Thyroid gland (tissue), 4 donors: ENCODE results near the gene FKBP5. TPM values are rescaled to one million over a fixed set of nuclear protein-coding genes. Genes with fewer than 3 reads are reported as not detected.

Experiments used
- DNase-seq, 2 donors: peaks; one replicate each; pipeline ENCODE4 v3.0.0-alpha.2; 2019
- H3K27ac ChIP-seq, 3 donors: fragments of 200-600 bp; sonication (generic); 1 replicate in 2 of 3; 2 replicates in 1 of 3; pipeline ENCODE4 v1.5.1; 2016 to 2019; ENCODE audit warnings: mild to moderate bottlenecking in 1 of 3, moderate library complexity in 1 of 3
- H3K27me3 ChIP-seq: fragments of 200-600 bp; sonication (generic); one replicate; pipeline ENCODE4 v1.5.1; 2019
- H3K36me3 ChIP-seq, 2 donors: fragments of 200-600 bp; sonication (generic); one replicate each; pipeline ENCODE4 v1.5.1; 2016 to 2019
- H3K4me1 ChIP-seq, 2 donors: fragments of 200-600 bp; sonication (generic); one replicate each; pipeline ENCODE4 v1.5.1; 2017 to 2019
- H3K4me3 ChIP-seq, 3 donors: fragments of 200-600 bp; sonication (generic); replicated peaks in 1 of 3; 1 replicate in 2 of 3; 2 replicates in 1 of 3; pipeline ENCODE4 v1.5.1; 2016; ENCODE audit warnings: mild to moderate bottlenecking in 1 of 3
- H3K9me3 ChIP-seq: fragments of 200-600 bp; sonication (generic); one replicate; pipeline ENCODE4 v1.5.1; 2017
- CTCF ChIP-seq, 6 experiments: fragments of 200-600 bp in 3 of 6; fragments of 450-650 bp in 3 of 6; sonication (generic) in 3 of 6; IDR thresholded peaks; one replicate each; pipeline ENCODE4 v1.5.1; 2016 to 2019; ENCODE audit warnings: antibody characterized with exemption in 6 of 6, mild to moderate bottlenecking in 2 of 6, inconsistent platforms in 1 of 6, moderate library complexity in 1 of 6
- POLR2A ChIP-seq, 2 donors: fragments of 450-650 bp; IDR thresholded peaks; one replicate each; pipeline ENCODE4 v1.6.1; 2017; ENCODE audit warnings: antibody characterized with exemption in 2 of 2, mild to moderate bottlenecking in 2 of 2, moderate library complexity in 1 of 2
- WGBS, 2 donors: methylation state at CpG; one replicate each; pipeline ENCODE4 v1.1.5; 2017; 5-methylcytosine and 5-hydroxymethylcytosine counted together
- intact Hi-C: fragments of 100-400 bp; cut with DNase I; formaldehyde crosslinking; loops from one replicate; pipeline ENCODE4 v1.15.1; 2023
- total RNA-seq, 4 donors: library from RNA; depleted of rRNA; stranded (reverse); fragments of >200 nt; gene quantifications; one replicate each; pipeline ENCODE4 v1.2.3, GENCODE V29; 2016

Gene FKBP5
- total RNA-seq, 4 donors from 2014 or later = 239 to 600 (median 253) TPM

- peaks cover 9 to 17% of the 10 kb centered on the region in 2 donors for H3K36me3 ChIP-seq
- H3K4me1 ChIP-seq = peaks cover 39 to 54% of the 10 kb centered on the region in 2 donors
- H3K27ac ChIP-seq = peak overlapping the region in 2 of 3 donors; percentile 46 to 97
Observed at GRCh38 chr6:35605600-35605999, 83.1 kb downstream of the FKBP5 start.

GRCh38 chr6:35603326-35604202, 85.2 kb downstream of the FKBP5 start:
- Histone ChIP-seq H3K4me1 (peaks cover 59 to 70% of the 10 kb centered on the region in 2 donors), H3K27me3 (no peaks in the 10 kb centered on the region), H3K9me3 (no peaks in the 10 kb centered on the region), H3K36me3 (peaks cover 6 to 10% of the 10 kb centered on the region in 2 donors), H3K27ac (peak overlapping the region; percentile 97 to 99 (median 97)), H3K4me3 (no peak overlapping the region)
- intact Hi-C loops = no loop called here
- DNase-seq = no peak
- TF ChIP-seq CTCF (IDR thresholded peaks at IDR 0.05) (no peak), POLR2A (IDR thresholded peaks at IDR 0.05) (no peak)
- 92 to 95% methylated on average over 9 of the region's 9 CpGs for WGBS, 2 donors

More at GRCh38 chr6:35605600-35605999, 83.1 kb downstream of the FKBP5 start:
- Histone ChIP-seq H3K9me3 (no peaks in the 10 kb centered on the region), H3K27me3 (no peaks in the 10 kb centered on the region), H3K4me3 (no peak overlapping the region)
- no peak for TF ChIP-seq POLR2A (IDR thresholded peaks at IDR 0.05)
- no peak for TF ChIP-seq CTCF (IDR thresholded peaks at IDR 0.05)
- DNase-seq = no peak
- intact Hi-C loops = no loop called here
- 96 to 97% methylated on average over 6 of the region's 6 CpGs for WGBS, 2 donors

- 46 to 47% methylated on average over 6 of the region's 6 CpGs for WGBS, 2 donors
- H3K36me3 ChIP-seq = peaks cover under 1 to 5% of the 10 kb centered on the region in 2 donors
- H3K27me3 ChIP-seq = no peaks in the 10 kb centered on the region
- no peaks in the 10 kb centered on the region for H3K9me3 ChIP-seq
- TF ChIP-seq CTCF (IDR thresholded peaks at IDR 0.05) (no peak), POLR2A (IDR thresholded peaks at IDR 0.05) (peak in 1 of 2 donors; percentile 54)
- intact Hi-C loops = no loop called here
- peak overlapping the region; percentile 97 to 99 (median 97) for H3K27ac ChIP-seq
- peak; percentile 44 to 51 for DNase-seq
- H3K4me1 ChIP-seq = peaks cover 70 to 79% of the 10 kb centered on the region in 2 donors
- H3K4me3 ChIP-seq = no peak overlapping the region
Observed at GRCh38 chr6:35602133-35602946, 86.4 kb downstream of the FKBP5 start.

- Histone ChIP-seq H3K9me3 (no peaks in the 10 kb centered on the region), H3K27me3 (no peaks in the 10 kb centered on the region), H3K36me3 (peaks cover 4 to 6% of the 10 kb centered on the region in 2 donors), H3K4me3 (no peak overlapping the region), H3K27ac (peak overlapping the region; percentile 97 to 99 (median 97)), H3K4me1 (peaks cover 76 to 88% of the 10 kb centered on the region in 2 donors)
- TF ChIP-seq CTCF (IDR thresholded peaks at IDR 0.05) (no peak), POLR2A (IDR thresholded peaks at IDR 0.05) (peak in 1 of 2 donors; percentile 50)
- WGBS, 2 donors = 10 to 13% methylated on average over 8 of the region's 8 CpGs
- DNase-seq = peak; percentile 78 to 81
- intact Hi-C loops = no loop called here
Observed at GRCh38 chr6:35601331-35602132, 87.2 kb downstream of the FKBP5 start.
